HG03175 (cell line): ENCODE data around the gene TIMM13.
"Not testable (repeated sequence)": the region's sequence is repeated elsewhere in the genome, so short reads cannot be mapped to it uniquely, and the experiment has no call there.

Experiments used
- ATAC-seq: cut with Tn5 transposase; IDR thresholded peaks from one replicate; pipeline ENCODE4 v1.9.1; 2021; ENCODE audit warnings: mild to moderate bottlenecking, moderate library complexity; ENCODE audit not compliant: unreplicated experiment

The TIMM13 gene

GRCh38 chr19:2432131-2432848, 4.9 kb upstream of the TIMM13 start:
- no peak for ATAC-seq

- no peak for ATAC-seq
Observed at GRCh38 chr19:2431318-2432055, 4.1 kb upstream of the TIMM13 start.

- no peak for ATAC-seq
Observed at GRCh38 chr19:2429917-2430535, 2.6 kb upstream of the TIMM13 start.

GRCh38 chr19:2428756-2429711, 1.6 kb upstream of the TIMM13 start:
- no peak for ATAC-seq

- no peak for ATAC-seq
Observed at GRCh38 chr19:2428321-2428690, 920 bp upstream of the TIMM13 start.

GRCh38 chr19:2426611-2427428, 566 bp downstream of the TIMM13 start:
- peak; percentile 12 for ATAC-seq

GRCh38 chr19:2425622-2426581, 1.5 kb downstream of the TIMM13 start:
- no peak for ATAC-seq

- no peak for ATAC-seq
Observed at GRCh38 chr19:2424686-2425621, 2.4 kb downstream of the TIMM13 start.

GRCh38 chr19:2423915-2424685, 3.3 kb downstream of the TIMM13 start:
- ATAC-seq, result no peak

- ATAC-seq, result no peak
Observed at GRCh38 chr19:2423071-2423914, 4.1 kb downstream of the TIMM13 start.

GRCh38 chr19:2421581-2422306, 5.6 kb downstream of the TIMM13 start:
- ATAC-seq, result no peak

GRCh38 chr19:2420490-2420889, 6.9 kb downstream of the TIMM13 start:
- no peak for ATAC-seq

GRCh38 chr19:2419754-2420153, 7.6 kb downstream of the TIMM13 start:
- ATAC-seq, result no peak

- ATAC-seq, result no peak
Observed at GRCh38 chr19:2417881-2418406, 9.4 kb downstream of the TIMM13 start.

- not testable (repeated sequence) for ATAC-seq
Observed at GRCh38 chr19:2417436-2417835, 9.9 kb downstream of the TIMM13 start.
